Jurkat, Clone E6-1 (cell line): ENCODE results near the gene STK17A.
"Not testable (repeated sequence)": the region's sequence is repeated elsewhere in the genome, so short reads cannot be mapped to it uniquely, and the experiment has no call there.

Experiments used
- DNase-seq: peaks from one replicate; pipeline ENCODE4 v3.0.0-alpha.2; 2011; ENCODE audit warnings: low read depth, low spot score
- H3K4me3 ChIP-seq: 2 replicates; pipeline ENCODE4 v1.5.1; 2011; ENCODE audit warnings: mild to moderate bottlenecking, low read length, control low read depth, moderate library complexity

The STK17A gene

DNA sequence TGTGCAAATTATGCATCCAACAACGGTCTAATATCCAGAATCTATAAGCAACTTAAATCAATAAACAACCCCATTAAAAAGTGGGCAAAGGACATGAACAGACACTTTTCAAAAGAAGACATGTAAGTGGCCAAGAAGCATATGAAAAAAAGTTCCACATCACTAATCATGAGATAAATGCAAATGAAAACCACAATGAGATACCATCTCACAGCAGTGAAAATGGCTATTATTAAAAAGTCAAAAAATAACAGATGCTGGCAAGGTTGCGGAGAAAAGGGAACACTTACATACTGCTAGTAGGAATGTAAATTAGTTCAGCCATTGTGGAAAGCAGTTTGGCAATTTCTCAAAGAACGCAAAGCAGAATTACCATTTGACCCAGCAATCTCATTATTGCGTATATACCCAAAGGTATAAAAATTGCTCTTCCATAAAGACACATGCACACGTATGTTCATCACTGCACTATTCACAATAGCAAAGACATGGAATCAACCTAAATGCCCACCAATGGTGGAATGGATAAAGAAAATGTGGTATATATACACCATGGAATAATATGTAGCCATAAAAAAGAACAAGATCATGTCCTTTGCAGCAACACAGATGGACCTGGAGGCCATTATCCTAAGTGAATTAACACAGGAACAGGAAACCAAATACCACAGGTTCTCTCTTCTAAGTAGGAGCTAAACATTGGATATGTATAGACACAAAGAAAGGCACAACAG is 90.5 kb downstream of the STK17A start:
- not testable (repeated sequence) for DNase-seq, H3K4me3 ChIP-seq

DNA sequence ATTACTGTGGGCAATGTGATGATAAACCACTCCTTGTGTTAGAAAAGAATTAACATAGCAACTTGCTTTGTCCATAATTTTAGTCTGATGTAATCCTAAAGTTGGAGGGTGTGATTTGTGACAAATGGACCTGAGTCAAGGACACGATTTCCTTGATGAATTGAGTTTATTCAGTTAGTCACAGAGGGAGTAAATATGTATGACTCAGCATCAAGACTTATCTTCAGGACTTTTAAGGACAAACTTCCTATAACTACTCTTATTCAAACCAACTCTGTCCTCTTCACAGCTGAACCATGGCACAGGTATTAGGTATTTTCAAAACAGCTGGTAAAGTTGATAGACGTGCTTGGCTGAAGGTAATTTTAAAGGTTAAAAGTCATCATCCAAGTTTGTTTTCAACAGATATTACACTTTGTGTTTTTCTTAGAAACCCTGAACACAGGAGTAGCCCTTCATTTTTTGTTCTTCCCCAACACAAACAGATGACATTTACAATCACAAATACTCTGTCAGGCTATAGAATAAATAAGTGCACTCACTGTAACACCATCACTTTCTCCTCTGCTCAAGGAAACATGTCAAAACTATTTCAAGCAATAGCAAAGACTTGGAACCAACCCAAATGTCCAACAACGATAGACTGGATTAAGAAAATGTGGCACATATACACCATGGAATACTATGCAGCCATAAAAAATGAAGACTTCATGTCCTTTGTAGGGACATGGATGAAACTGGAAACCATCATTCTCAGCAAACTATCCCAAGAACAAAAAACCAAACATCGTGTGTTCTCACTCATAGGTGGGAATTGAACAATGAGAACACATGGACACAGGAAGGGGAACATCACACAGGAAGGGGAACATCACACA is 91.9 kb downstream of the STK17A start:
- H3K4me3 ChIP-seq = no peak overlapping the region
- DNase-seq = no peak
